ENCODE results near the gene BCAM.

DNA sequence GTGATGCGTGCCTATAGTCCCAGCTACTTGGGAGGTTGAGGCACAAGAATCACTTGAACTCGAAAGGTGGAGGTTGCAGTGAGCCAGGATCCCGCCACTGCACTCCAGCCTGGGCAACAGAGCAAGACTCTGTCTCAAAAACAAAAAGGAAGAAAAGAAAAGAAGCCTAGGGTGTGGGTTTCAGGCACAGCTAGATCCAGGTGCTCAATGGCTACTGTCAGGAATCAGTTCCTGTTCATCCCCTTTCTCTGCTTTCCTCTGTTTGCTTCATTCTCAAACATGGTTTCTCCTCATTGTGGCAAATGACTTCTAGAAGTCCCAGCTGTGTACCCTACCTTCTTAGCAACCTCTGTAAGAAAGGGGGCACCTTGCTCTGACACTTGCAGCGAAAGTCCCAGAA lies 25.4 kb upstream of the BCAM start:
- TF ChIP-seq, protein P1, sequence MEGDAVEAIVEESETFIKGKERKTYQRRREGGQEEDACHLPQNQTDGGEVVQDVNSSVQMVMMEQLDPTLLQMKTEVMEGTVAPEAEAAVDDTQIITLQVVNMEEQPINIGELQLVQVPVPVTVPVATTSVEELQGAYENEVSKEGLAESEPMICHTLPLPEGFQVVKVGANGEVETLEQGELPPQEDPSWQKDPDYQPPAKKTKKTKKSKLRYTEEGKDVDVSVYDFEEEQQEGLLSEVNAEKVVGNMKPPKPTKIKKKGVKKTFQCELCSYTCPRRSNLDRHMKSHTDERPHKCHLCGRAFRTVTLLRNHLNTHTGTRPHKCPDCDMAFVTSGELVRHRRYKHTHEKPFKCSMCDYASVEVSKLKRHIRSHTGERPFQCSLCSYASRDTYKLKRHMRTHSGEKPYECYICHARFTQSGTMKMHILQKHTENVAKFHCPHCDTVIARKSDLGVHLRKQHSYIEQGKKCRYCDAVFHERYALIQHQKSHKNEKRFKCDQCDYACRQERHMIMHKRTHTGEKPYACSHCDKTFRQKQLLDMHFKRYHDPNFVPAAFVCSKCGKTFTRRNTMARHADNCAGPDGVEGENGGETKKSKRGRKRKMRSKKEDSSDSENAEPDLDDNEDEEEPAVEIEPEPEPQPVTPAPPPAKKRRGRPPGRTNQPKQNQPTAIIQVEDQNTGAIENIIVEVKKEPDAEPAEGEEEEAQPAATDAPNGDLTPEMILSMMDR (IDR thresholded peaks at IDR 0.05), result no peak
- TF ChIP-seq POLR2A (IDR thresholded peaks at IDR 0.05), result no peak
